Stimulated activated CD4-positive, alpha-beta T cell treated with anti-CD3 and anti-CD28 coated beads, Interleukin-15, amount 100 ng/mL, for 24 hours (primary cell): ENCODE data around the gene NAT16.
"Not testable (repeated sequence)": the region's sequence is repeated elsewhere in the genome, so short reads cannot be mapped to it uniquely, and the experiment has no call there.

Experiments used
- DNase-seq: peaks from one replicate; pipeline ENCODE4 v3.0.0-alpha.2; 2020

The NAT16 gene

DNA sequence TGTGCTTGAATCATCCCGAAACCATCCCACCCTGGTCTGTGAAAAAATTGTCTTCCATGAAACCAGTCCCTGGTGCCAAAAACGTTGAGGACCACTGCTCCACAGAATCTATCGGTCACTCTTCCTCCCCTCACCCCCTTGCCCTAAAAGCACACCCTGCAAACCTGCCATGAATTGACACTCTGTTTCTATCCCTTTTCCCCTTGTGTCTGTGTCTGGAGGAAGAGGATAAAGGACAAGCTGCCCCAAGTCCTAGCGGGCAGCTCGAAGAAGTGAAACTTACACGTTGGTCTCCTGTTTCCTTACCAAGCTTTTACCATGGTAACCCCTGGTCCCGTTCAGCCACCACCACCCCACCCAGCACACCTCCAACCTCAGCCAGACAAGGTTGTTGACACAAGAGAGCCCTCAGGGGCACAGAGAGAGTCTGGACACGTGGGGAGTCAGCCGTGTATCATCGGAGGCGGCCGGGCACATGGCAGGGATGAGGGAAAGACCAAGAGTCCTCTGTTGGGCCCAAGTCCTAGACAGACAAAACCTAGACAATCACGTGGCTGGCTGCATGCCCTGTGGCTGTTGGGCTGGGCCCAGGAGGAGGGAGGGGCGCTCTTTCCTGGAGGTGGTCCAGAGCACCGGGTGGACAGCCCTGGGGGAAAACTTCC is 54.0 kb downstream of the NAT16 start:
- no peak for DNase-seq

GRCh38 chr7:101124376-101125056 is 55.6 kb downstream of the NAT16 start:
- no peak for DNase-seq

GRCh38 chr7:101123703-101124068 is 56.4 kb downstream of the NAT16 start:
- no peak for DNase-seq

DNA sequence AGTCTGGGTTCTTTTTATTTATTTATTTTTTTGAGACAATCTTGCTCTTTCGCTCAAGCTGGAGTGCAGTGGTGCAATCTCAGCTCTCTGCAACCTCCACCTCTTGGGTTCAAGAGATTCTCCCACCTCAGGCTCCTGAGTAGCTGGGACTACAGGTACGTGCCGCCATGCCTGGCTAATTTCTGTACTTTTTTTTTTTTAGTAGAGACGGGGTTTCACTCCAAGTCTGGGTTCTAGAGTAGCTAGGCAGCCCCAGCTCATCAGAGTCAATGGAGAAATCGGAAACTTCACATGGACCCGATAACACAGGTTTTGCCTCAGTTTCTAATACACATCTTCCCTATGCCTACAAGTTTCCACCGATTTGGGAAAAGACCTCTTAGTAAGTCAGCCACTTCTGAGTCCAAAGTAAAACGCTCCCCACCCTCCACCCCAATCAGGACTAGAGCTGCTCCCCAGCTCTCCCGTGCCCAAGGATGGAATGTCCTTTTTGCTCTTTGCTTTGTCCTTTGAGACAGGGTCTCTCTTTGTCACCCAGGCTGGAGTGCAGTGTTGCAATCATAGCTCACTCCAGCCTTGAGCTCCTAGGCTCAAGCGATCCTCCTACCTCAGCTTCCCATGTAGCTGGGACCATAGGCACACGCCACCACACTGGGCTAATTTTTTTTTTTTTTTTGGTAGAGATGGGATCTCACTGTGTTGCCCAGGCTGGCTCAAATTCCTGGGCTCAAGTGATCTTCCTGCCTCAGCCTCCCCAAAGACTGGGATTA is 57.0 kb downstream of the NAT16 start:
- no peak for DNase-seq

- no peak for DNase-seq
Observed at GRCh38 chr7:101121991-101122932, 57.8 kb downstream of the NAT16 start.

- DNase-seq, result not testable (repeated sequence)
Observed at GRCh38 chr7:101121631-101121990, 58.5 kb downstream of the NAT16 start.
